ENCODE results near the gene NXPH3. TPM values are rescaled to one million over a fixed set of nuclear protein-coding genes. Genes with fewer than 3 reads are reported as not detected.
A peak's percentile ranks its signal among the peaks of the same experiment; 100 is the strongest.

NXPH3 gene
- total and polyA plus RNA-seq, 8 donors = 0.19 to 1.1 (median 0.33) TPM

GRCh38 chr17:49545007-49545660 lies 30.5 kb upstream of the NXPH3 start:
- FAIRE-seq (no peak), ATAC-seq (no peak)

GRCh38 chr17:49545806-49546545 lies 29.7 kb upstream of the NXPH3 start:
- Histone ChIP-seq H3K9me3 (no peaks in the 10 kb centered on the region), H3K4me3 (no peak overlapping the region), H3K36me3 (no peaks in the 10 kb centered on the region), H3K27ac (no peak overlapping the region), H3K4me1 (no peaks in the 10 kb centered on the region), H3K27me3 (no peaks in the 10 kb centered on the region)
- no peak for TF ChIP-seq CTCF (IDR thresholded peaks at IDR 0.05)
- no peak for DNase-seq
- ATAC-seq = no peak
- WGBS, 2 donors = 74 to 82% methylated on average over 15 of the region's 15 CpGs
- intact Hi-C loops (cut with DNase I) = no loop called here
- no peak for FAIRE-seq

More at GRCh38 chr17:49545007-49545660, 30.5 kb upstream of the NXPH3 start:
- no peak for DNase-seq
- no peaks in the 10 kb centered on the region for H3K36me3 ChIP-seq
- TF ChIP-seq CTCF (IDR thresholded peaks at IDR 0.05) = no peak
- H3K27ac ChIP-seq = no peak overlapping the region
- no peaks in the 10 kb centered on the region for H3K9me3 ChIP-seq
- H3K4me3 ChIP-seq = no peak overlapping the region
- no peaks in the 10 kb centered on the region for H3K4me1 ChIP-seq
- intact Hi-C loops (cut with DNase I) = no loop called here
- no peaks in the 10 kb centered on the region for H3K27me3 ChIP-seq
- 60 to 65% methylated on average over 8 of the region's 8 CpGs for WGBS, 2 donors

- TF ChIP-seq CTCF (IDR thresholded peaks at IDR 0.05) = no peak
- Histone ChIP-seq H3K4me1 (no peaks in the 10 kb centered on the region), H3K27ac (no peak overlapping the region), H3K36me3 (no peaks in the 10 kb centered on the region), H3K9me3 (no peaks in the 10 kb centered on the region), H3K4me3 (no peak overlapping the region), H3K27me3 (no peaks in the 10 kb centered on the region)
- 67 to 73% methylated on average over 18 of the region's 18 CpGs for WGBS, 2 donors
- DNase-seq (no peak), FAIRE-seq (no peak), ATAC-seq (no peak)
- intact Hi-C loops (cut with DNase I) = no loop called here
These were observed 28.8 kb upstream of the NXPH3 start for GRCh38 chr17:49546546-49547535.

- Histone ChIP-seq H3K4me3 (no peak overlapping the region), H3K36me3 (no peaks in the 10 kb centered on the region), H3K4me1 (no peaks in the 10 kb centered on the region), H3K9me3 (no peaks in the 10 kb centered on the region), H3K27me3 (no peaks in the 10 kb centered on the region), H3K27ac (no peak overlapping the region)
- DNase-seq (no peak), FAIRE-seq (no peak), ATAC-seq (peak in 1 of 4 donors; percentile 31)
- no peak for TF ChIP-seq CTCF (IDR thresholded peaks at IDR 0.05)
- WGBS, 2 donors = 68 to 72% methylated on average over 9 of the region's 9 CpGs
- intact Hi-C loops (cut with DNase I) = no loop called here
These were observed 28.1 kb upstream of the NXPH3 start for GRCh38 chr17:49547566-49547965.
